Astrocyte of the spinal cord (primary cell): ENCODE results near the gene SLC41A1.
A peak's percentile ranks its signal among the peaks of the same experiment; 100 is the strongest.

ENCODE experiments used
- DNase-seq: peaks from one replicate; pipeline ENCODE4 v3.0.0; 2011; ENCODE audit warnings: low read depth, low spot score
- H3K4me3 ChIP-seq: 2 replicates; pipeline ENCODE4 v1.5.1; 2011; ENCODE audit warnings: low read depth, mild to moderate bottlenecking, low read length, moderate library complexity
- in situ Hi-C: cut with HindIII; loops from 2 replicates; pipeline ENCODE4 v1.10.0; 2017; ENCODE audit warnings: low sequenced_read_pairs
- TF ChIP-seq, protein P1 (sequence below): IDR thresholded peaks from 2 replicates; pipeline ENCODE4 v1.5.1; 2012; ENCODE audit warnings: low read depth, mild to moderate bottlenecking, low read length, inconsistent platforms

SLC41A1 gene

GRCh38 chr1:205817988-205818387, 5.0 kb upstream of the SLC41A1 start:
- no peak overlapping the region for H3K4me3 ChIP-seq
- DNase-seq = no peak
- TF ChIP-seq, protein P1, sequence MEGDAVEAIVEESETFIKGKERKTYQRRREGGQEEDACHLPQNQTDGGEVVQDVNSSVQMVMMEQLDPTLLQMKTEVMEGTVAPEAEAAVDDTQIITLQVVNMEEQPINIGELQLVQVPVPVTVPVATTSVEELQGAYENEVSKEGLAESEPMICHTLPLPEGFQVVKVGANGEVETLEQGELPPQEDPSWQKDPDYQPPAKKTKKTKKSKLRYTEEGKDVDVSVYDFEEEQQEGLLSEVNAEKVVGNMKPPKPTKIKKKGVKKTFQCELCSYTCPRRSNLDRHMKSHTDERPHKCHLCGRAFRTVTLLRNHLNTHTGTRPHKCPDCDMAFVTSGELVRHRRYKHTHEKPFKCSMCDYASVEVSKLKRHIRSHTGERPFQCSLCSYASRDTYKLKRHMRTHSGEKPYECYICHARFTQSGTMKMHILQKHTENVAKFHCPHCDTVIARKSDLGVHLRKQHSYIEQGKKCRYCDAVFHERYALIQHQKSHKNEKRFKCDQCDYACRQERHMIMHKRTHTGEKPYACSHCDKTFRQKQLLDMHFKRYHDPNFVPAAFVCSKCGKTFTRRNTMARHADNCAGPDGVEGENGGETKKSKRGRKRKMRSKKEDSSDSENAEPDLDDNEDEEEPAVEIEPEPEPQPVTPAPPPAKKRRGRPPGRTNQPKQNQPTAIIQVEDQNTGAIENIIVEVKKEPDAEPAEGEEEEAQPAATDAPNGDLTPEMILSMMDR = no peak
- in situ Hi-C loops = no loop called here

- no peak for DNase-seq
- TF ChIP-seq, protein P1 = no peak
- H3K4me3 ChIP-seq = no peak overlapping the region
- in situ Hi-C loops = no loop called here
Measured at GRCh38 chr1:205817364-205817763, 4.4 kb upstream of the SLC41A1 start.

GRCh38 chr1:205813755-205814058, 709 bp upstream of the SLC41A1 start:
- TF ChIP-seq, protein P1 = no peak

GRCh38 chr1:205812271-205812877, 624 bp downstream of the SLC41A1 start:
- peak overlapping the region; percentile 72 for H3K4me3 ChIP-seq
- peak; percentile 22 for DNase-seq
- in situ Hi-C loops = no loop called here
- TF ChIP-seq, protein P1 = no peak

More at GRCh38 chr1:205813755-205814058, 709 bp upstream of the SLC41A1 start:
- peak overlapping the region; percentile 72 for H3K4me3 ChIP-seq
- DNase-seq = peak; percentile 61
- in situ Hi-C loops = no loop called here

DNA sequence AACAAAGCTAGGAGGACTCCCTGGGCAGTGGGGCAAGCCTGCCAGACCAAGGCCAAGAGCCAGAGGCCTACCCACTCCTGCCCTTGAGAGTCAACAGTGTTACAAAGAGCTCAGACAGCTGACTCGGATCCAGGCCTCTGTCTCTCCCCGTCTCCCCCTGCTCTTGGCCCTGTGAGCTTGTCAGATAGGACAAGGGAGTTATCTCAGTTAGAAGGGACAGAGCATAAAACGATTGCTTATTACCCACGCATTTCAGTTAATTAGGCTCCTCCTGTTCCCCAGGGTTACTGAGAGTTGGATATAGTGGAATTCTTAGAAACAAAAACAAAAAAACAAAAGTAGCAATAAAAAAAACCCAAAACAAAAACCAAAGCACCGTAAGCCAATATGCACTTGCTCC, 1.3 kb downstream of the SLC41A1 start:
- in situ Hi-C loops = no loop called here
- peak overlapping the region; percentile 72 for H3K4me3 ChIP-seq
- DNase-seq = no peak
- TF ChIP-seq, protein P1 = no peak

- DNase-seq = peak; percentile 22
- TF ChIP-seq, protein P1 = peak; percentile 51
- H3K4me3 ChIP-seq = no peak overlapping the region
- in situ Hi-C loops = no loop called here
Measured at GRCh38 chr1:205810448-205811157, 2.4 kb downstream of the SLC41A1 start.
